ENCODE data around the gene AKR1E2.

Gene AKR1E2

GRCh38 chr10:4813496-4813895 is 12.5 kb upstream of the AKR1E2 start:
- DNase-seq (ENCODE audit: low read depth) = peak; percentile 17

GRCh38 chr10:4815646-4816180 is 10.3 kb upstream of the AKR1E2 start:
- DNase-seq (ENCODE audit: low read depth) = peak; percentile 40

DNA sequence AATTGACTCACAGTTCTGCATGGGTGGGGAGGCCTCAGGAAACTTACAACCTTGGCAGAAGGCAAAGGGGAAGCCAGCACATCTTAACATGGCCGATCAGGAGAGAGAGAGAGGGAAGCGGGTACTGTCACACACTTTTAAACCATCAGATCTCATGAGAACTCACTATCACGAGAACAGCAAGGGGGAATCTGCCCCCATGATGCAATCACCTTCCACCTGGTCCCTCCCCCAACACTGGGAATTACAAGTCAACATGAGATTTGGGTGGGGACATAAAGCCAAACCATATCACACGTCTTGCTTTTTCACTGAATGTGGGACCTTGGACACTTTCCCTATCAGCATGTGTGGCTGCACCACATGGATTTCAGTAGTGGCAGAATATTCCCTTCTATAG is 9.0 kb upstream of the AKR1E2 start:
- no peak for DNase-seq (ENCODE audit: low read depth)

DNA sequence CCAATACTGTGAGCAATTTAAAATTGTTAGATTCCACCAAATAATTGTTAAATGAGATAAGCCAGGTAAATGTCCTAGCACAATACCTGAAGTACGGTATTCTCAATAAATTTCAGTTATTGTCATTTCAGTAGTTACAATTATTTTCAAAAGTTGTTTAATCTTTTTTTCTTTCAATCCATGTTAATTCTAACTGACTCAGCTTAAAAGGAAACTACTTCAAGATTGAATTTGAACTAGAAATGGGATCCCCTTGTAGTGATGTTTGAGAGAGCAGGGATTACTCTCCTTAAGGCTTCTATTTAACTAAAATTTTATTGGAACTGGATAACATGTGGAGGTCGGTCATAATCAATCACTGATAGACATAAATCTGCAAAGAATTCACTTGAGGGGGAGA is 6.9 kb upstream of the AKR1E2 start:
- DNase-seq (ENCODE audit: low read depth) = no peak

DNA sequence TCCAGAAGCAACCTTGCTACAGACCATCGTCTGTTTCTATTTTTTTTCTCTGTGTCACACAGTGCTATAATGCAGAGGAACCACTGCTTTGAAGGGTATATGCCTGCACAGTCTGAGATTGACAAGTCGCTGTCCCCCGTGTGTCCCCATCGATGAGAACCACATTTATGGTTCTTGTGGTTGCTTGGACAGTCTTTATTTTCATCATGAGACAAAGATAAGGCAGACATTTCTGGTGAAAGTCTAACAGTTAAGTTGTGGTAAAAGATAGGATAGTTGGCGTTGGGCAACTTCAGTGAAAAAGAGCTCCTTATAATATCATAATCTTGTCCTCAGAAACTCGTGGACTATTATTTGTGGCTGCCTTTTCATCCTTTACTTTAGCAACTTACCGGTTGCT is 6.3 kb upstream of the AKR1E2 start:
- DNase-seq (ENCODE audit: low read depth) = no peak

DNA sequence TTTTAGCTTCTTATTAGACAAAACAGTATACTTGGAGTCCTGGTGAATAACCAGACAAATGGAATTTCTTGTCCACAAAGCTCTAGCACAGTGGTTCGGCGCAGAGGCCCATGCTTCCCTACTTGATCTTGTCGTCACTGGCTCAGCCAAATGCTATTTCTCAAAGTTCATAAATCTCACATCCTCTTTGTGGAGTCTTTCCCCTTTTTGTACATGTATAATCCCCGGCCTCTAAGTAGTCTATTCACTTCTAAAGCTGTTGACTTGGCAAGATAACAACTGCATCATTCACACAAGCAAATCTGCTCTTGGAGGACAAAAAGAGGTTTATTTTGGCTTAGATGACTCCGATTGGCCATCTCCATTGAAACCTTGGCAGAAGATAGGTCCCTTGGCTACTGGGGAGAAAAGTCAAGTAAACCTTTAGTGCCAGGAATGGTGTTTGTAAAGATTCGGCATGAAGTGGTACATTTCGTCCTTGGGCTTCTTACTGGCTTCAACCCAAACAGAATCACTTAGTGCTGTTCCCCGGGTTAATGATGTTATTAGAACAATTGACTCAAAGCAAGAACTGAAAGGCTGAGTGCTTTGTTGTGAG is 5.1 kb upstream of the AKR1E2 start:
- no peak for DNase-seq (ENCODE audit: low read depth)

DNA sequence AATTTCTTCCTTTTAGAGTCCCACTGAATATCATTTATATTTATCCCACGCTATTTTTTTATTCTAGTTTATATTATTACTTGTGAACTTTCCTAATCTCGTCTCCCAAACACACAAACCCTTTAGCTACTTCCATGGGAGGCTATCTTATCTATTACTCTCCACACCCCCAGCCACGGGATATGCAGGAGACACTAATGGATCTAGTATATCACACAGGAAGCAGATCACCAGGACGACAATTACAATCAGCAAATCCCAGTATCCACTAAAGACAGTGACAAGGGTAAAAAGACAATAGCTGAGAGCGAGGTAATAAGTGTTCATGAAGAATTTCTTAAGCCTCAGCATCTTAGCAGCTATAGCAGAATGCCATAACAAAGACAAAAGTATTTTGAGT is 3.8 kb upstream of the AKR1E2 start:
- DNase-seq (ENCODE audit: low read depth) = no peak

DNA sequence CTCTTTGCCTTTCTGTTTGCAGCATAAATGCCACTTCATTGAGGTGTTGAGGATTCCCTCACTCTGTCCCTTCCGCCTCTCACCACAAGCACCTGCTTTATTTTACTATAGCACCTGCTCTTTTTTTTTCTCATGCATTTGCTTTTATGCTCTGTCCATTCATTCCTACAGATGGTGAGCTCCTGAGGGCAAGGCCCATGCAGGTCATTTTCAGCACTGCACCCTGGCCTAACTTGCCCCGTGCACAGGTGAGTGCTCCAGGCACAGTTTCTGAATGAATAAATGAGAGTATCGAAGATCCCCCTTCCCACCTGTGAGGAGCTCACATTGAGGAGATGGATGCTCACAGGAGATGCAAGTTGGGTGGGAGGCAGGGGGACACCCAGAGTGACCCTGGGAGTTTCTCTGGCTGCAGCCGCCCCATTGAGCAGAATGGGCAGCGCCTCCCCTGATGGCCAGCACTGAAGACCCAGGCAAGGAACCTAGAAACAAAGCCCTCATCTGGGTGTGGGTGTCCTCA is 1.2 kb upstream of the AKR1E2 start:
- no peak for DNase-seq (ENCODE audit: low read depth)

- DNase-seq (ENCODE audit: low read depth) = no peak
Measured at GRCh38 chr10:4825456-4825867, 545 bp upstream of the AKR1E2 start.

DNA sequence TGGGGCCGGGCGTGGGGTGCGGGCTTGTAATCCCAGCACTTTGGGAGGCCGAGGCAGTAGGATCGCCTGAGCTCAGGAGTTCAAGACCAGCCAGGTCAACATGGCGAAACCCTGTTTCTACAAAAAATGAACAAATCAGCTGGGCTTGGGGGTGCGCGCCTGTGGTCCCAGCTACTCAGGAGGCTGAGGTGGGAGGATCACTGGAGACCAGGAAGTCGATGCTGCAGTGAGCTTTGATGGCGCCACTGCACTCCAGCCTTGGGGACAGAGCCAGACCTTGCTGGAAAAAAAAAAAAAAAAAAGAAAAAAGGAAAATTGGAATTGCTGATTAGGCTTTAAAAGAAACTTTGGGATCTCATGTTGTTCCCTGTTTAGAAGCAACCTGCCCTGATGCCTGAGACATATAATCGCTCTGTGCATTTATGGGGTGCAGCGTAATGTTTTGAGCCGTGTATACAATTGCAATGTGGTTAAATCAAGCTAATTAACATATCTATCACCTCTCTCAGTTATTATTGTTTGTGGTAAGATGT is 851 bp downstream of the AKR1E2 start:
- no peak for DNase-seq (ENCODE audit: low read depth)

DNA sequence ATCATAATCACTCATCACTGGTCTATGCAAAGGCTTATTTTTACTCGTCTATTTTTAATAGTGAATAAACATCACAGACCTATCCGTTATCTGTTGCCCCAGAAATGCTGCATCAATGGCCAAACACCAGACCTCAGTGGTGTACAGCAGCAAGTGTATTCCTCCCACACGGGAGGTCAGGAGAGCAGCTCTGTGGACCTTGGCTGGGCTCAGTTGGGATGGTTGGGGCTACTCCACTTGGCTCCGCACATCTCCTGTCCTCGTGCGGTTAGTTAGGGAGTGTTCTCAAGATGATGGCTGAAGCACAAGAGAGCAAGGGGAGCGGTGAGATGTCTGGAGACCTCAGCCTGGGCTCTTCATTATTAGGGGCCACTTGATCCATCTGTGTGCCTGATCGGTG is 2.0 kb downstream of the AKR1E2 start:
- DNase-seq (ENCODE audit: low read depth) = no peak

GRCh38 chr10:4830551-4830950 is 4.5 kb downstream of the AKR1E2 start:
- no peak for DNase-seq (ENCODE audit: low read depth)

DNA sequence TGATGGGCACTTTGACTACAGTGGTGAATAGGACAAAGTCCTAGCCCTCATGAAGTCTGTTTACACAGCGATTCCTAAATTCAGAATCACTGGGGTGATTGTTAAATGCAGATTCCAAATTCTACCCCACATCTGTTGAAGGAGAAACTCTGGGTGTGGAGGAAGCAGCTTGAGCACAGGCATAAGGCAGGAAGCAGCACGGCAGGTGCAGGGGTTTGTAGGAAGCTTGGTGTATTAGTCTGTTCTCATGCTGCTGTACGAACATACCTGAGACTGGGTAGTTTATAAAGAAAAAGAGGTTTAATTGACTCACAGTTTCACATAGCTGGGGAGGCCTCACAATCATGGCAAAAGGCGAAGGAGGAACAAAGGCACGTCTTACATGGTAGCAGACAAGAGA is 5.1 kb downstream of the AKR1E2 start:
- DNase-seq (ENCODE audit: low read depth) = no peak

GRCh38 chr10:4833286-4833685 is 7.3 kb downstream of the AKR1E2 start:
- DNase-seq (ENCODE audit: low read depth) = no peak

DNA sequence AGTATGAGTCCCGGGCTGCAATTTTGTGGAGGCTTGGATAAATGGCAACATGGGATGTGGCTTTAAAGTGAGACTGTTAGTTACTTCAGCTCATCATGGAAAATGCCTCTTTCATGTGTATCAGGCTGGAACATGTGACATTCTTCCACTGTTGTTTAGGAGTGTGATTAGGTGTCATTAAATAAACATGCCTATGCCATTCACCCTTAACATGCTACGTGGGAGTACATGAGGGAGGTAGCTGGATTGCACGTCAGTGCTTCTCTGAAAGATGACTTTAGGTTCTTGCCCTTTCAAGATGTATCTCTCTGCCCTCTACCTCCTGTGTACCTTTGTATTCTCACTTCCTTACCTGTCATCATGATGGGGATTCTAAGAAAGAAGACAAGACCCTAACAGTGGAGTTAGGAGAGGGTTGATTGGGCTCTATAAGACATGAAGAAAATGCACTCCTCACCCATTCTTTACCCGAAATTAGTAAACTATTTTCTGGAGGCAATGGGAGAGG is 8.9 kb downstream of the AKR1E2 start:
- no peak for DNase-seq (ENCODE audit: low read depth)

GRCh38 chr10:4835494-4835918 is 9.5 kb downstream of the AKR1E2 start:
- DNase-seq (ENCODE audit: low read depth) = no peak

- DNase-seq (ENCODE audit: low read depth) = no peak
Measured at GRCh38 chr10:4836416-4836969, 10.5 kb downstream of the AKR1E2 start.

DNA sequence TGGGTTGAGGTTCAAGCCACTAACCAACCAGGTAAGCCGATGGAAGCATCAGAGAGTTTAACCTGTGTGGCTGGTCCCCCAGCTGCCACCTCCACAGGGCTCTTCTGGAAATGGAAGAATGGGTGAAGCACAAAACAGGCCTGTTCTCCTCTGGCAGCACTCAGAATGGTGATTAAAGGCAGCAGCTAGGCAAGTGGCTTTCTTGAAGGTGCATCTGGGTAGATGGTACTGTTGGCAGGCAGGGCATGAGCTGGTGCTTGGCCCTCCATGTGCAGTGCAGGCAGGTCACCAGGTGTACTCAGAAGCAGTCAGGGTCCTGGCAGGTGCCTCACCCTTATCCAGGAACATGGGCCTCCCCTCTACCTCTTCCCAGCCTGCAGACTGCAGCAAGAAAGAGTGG is 11.5 kb downstream of the AKR1E2 start:
- no peak for DNase-seq (ENCODE audit: low read depth)

GRCh38 chr10:4838743-4839142 is 12.7 kb downstream of the AKR1E2 start:
- DNase-seq (ENCODE audit: low read depth) = no peak

DNA sequence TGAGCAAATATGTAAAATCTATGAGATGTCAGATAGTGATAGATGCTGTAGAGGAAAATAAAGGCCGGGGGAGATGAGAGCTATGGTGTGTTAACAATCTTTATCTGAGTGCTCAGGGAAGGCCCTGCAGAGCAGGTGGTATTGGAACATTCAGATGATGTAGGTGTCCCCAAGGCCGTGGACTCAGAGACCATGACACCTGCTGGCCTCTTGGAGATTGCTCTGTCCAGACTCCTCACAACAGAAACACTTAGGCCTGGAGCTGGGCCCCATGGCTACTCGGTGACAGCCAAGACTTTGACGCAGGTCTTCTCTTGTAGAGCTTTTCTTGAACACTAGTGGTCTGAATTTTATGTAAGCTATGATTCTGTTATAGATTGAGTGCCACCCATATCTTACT is 13.3 kb downstream of the AKR1E2 start:
- no peak for DNase-seq (ENCODE audit: low read depth)

GRCh38 chr10:4840151-4840550 is 14.1 kb downstream of the AKR1E2 start:
- DNase-seq (ENCODE audit: low read depth) = no peak

GRCh38 chr10:4843525-4844180 is 17.6 kb downstream of the AKR1E2 start:
- DNase-seq (ENCODE audit: low read depth) = no peak

- no peak for DNase-seq (ENCODE audit: low read depth)
Measured at GRCh38 chr10:4844864-4845263, 18.9 kb downstream of the AKR1E2 start.
